ENCODE measurements around the gene DARS1.
"Not testable (repeated sequence)": the region's sequence is repeated elsewhere in the genome, so short reads cannot be mapped to it uniquely, and the experiment has no call there.

Gene DARS1

DNA sequence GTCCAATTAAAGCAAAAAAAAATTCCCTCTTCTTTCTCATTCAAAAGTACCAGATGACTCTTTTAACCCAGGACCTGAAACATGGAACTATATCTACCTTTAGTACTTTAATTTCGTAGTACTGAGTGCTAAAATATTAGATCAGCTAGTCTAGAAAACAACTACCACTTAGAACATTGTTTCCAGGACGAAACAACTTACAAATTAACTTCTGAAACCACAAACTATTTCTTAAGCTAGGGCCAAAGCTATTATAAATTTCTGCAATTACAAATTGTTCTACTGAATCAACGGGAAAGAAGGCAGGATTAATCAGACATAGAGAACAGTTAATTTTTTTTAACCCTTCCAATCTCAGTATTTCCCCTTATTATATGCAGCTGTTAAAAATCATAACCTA is 39.9 kb downstream of the DARS1 start:
- DNase-seq (ENCODE audit: low read depth, low spot score): no peak

- no peak for DNase-seq (ENCODE audit: low read depth, low spot score)
These were observed 40.8 kb downstream of the DARS1 start for GRCh38 chr2:135944625-135945024.

DNA sequence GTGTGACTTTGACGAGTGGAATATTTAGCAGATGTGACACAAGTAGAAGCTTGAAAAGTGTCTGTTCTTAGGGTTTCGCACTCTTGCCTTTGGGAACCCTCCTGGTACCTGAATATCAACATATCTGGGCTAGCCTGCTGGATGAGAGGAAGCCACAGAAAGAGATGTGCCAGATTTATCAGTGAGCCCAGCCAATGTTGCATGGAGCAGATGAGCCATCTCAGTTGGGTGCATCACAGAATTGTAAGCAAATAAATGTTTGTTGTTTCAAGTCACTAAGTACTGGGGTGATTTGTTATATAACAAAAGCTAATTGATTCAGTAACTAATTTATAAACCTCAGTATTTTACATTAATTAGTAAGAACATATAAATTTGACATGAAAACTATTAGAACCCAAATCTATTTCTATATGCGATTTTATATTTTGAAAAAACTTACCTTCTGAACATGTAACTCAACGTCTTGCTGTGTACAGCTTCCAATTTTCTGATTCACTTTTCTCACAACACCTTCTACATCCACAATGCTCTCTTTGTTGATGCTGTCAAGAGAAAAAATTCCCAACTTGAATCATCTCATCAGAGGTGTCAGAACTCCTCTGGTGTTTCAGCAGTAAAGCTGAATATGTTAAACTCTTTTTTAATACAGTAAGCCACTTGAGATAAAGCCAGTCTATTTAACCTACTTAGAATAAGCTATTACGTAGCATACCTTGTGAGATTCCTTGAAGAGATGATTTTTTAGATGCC is 42.3 kb downstream of the DARS1 start:
- no peak for DNase-seq (ENCODE audit: low read depth, low spot score)

DNA sequence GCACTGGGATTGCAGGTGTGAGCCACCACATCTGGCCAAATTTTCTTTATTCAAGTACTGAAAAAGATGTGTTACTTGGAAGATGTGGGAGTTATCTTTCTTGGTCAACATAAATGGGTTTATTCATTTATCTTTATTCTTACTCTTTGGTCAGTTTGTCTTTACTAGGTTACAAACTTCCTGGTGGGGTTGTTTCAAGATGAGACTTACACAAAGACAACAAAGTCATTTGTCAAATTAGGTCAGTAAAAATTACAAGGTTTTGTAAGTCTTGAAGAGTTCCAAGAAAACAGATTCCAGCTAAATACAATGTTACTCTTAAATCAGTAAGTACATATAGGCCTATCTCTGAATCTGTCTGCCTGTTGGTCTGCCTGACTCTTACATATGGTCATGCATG is 48.9 kb downstream of the DARS1 start:
- no peak for DNase-seq (ENCODE audit: low read depth, low spot score)

DNA sequence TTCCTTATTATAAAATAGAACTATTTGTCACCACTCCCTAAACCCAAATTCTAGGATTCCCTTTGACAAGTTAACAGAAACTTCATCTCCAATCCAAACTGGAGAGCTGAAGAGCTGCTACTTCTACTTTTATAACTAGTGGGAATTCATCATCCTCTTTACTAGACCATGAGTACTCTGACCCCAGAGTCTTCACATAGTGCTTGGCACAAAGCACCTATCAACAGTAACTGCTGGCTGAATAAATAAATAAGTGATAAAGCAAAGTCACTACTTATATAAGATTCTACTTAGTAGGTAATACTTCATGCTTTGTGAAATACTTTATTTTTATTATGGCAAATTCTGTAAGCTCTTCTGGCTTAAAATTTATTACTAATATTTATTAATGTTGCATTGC is 49.5 kb downstream of the DARS1 start:
- no peak for DNase-seq (ENCODE audit: low read depth, low spot score)

GRCh38 chr2:135931776-135932443 is 53.5 kb downstream of the DARS1 start:
- no peak for DNase-seq (ENCODE audit: low read depth, low spot score)

- no peak for DNase-seq (ENCODE audit: low read depth, low spot score)
These were observed 58.8 kb downstream of the DARS1 start for GRCh38 chr2:135926605-135927004.

- no peak for DNase-seq (ENCODE audit: low read depth, low spot score)
These were observed 59.9 kb downstream of the DARS1 start for GRCh38 chr2:135925571-135925970.

DNA sequence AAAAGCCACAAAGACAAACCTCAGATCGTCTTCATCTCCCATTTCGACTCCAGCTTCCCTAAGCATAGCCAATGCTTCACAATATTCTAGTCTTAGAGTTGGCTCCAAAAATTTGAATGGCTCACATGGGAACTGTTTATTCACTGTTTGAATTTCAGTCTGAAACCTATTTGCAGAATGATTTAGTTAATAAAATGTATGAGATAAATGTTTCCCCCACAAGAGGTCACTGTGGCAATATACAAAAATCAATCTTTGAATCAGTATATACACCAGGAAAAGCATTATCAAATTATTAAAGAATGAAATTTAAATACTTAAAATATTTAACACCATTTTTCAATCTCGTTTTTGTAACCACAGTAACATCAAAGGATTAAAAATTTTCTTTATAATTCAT is 69.2 kb downstream of the DARS1 start:
- no peak for DNase-seq (ENCODE audit: low read depth, low spot score)

DNA sequence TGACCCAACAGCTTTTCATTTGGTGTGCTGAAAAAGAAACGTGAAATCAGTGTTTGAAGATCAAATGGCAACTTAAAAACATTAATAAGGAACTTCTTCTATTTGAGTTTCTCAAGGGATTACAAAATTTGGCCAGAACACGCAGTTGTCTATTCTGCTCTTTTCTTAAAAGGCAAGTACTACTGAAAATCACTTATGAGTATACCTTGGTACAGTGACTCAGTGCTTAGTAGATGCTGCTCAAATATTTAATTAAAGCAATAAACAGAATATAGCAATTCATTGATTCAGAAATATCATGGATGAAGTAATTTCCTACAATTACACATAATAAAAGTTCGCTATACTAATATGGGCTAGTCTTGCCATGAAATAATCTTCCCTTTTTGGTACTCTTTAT is 70.9 kb downstream of the DARS1 start:
- no peak for DNase-seq (ENCODE audit: low read depth, low spot score)

- DNase-seq (ENCODE audit: low read depth, low spot score): no peak
These were observed 71.6 kb downstream of the DARS1 start for GRCh38 chr2:135913727-135914365.

DNA sequence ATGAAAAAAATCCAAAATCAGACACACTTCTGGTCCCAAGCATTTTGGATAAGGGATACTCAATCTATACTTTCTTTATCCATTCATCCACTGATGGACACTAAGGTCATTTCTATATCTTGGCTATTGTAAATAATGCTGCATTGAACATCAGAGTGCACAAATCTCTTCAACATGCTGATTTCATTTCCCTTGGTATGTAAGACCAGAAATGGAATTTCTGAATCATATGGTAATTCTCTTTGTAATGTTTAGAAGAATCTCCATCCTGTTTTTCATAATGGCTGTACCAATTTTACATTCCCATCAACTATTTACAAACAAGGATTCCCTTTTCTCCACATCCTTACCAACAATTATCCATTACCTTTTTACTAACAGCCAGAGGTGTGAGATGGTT is 75.5 kb downstream of the DARS1 start:
- DNase-seq (ENCODE audit: low read depth, low spot score): no peak

DNA sequence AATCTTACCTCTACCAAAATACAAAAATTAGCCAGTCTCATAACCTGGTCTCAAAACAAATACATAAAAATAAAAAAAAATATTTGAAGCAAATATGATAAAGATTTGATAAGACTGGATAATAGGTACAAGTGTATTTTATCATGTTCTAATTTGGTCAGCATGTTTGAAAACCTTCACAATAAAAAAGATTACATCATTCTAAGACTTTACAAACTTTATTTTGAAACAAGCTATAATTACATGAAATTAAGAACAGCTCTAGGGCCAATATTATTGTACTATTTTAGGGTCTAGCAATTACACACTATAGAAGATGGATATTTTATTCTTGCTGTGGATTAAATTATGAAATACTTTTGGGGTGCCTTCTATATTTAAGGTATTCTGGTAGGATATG is 79.7 kb downstream of the DARS1 start:
- no peak for DNase-seq (ENCODE audit: low read depth, low spot score)

GRCh38 chr2:135904341-135904989 is 81.0 kb downstream of the DARS1 start:
- DNase-seq (ENCODE audit: low read depth, low spot score): no peak

DNA sequence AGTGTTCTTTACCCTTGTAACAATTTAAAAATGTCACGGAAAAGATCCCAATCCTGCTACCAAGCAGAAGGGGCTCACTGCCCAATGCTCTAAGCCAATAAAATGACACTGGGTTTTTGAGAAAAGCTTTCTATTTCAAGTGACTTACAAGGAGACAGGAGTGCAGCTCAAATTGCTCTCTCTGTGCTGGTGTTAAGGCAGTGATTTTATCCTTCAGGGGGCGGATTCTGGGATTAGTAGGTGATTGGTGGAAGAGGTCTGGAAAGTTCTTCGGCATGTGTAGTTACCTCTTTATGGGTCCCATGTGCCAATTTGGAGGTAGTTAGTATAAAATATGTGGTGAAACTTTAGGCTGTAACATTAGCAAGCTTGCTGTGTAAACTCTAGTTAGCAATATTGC is 81.8 kb downstream of the DARS1 start:
- no peak for DNase-seq (ENCODE audit: low read depth, low spot score)

DNA sequence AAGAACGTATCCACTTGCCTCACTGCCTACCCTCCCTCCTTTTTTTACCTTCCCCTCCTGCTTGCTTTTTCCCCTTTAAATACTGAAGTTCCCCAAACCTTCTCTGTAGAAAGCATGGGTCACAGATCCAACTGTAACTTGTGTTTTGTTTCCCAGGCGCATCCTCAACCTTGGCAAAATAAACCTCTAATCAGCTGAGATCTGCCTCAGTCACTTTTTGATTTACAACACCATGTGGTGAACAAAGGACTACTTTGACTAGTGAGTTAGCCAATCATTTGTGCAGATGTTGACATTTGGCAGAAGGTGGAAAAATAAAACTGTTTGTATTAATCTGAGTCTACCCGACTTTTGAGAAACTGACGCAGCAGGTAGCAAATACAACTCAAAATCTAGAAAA is 85.9 kb downstream of the DARS1 start:
- no peak for DNase-seq (ENCODE audit: low read depth, low spot score)

DNA sequence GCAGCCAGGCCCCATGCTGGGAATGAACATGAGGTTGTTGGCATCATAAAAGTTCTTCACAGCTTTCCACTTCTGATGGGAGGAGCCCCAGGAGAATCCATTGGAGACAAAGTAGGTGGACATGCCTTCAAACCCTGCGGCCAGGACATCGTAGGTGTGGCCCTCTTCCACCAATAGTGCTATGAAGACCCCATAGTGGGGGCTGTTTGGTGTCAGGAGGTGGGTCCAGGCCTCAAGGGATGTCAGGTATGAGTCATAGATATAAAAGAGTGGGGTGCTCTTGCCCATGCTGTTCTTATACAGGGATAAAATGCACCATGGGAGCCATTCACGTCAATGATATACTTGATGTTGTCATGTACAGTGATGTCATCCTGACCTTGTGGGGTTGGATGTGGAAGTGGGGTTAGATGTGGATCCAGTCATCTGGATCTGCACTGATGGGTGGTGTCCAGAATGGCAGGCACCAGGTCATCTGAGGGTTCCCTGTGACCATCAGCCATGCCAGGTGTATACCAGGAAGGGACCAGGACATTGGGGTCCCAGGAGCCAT is 87.1 kb downstream of the DARS1 start:
- no peak for DNase-seq (ENCODE audit: low read depth, low spot score)

DNA sequence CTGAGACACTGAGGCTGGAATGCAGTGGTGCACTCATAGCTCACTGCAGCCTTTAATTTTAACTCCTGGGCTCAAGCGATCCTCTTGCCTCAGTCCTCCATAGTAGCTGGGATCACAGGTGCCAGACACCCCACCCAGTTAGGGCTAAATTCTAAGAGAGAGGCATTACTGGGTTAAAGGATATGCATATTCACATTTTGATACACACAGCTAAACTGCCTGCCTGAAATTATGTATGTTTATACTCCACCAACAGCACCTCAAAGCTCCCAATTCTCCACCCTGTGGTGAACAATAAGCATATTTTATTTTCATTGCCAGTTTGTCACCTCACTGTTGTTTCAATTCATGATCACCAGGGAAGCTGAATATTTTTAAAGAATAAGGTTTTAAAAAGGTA is 90.5 kb downstream of the DARS1 start:
- DNase-seq (ENCODE audit: low read depth, low spot score): no peak

DNA sequence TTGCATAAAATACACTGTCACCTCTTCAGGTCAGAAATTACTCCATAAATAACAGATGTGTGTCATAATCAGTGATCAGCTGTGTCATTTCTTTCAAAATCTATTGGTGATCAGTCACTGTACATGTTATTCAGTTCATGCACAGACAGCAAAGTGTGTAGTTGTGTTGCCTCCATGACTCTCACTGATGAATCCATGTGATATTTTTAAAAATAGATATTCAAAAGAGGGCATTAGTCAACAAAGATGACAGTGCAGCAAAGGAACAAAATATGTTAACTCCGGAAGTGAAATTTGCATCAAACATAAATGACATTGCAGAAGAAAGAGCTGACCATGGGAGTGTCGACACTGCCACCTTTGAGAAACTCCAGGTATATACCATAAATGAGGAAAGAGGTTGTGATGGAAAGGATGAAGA is 92.0 kb downstream of the DARS1 start:
- DNase-seq (ENCODE audit: low read depth, low spot score): no peak

- no peak for DNase-seq (ENCODE audit: low read depth, low spot score)
These were observed 94.6 kb downstream of the DARS1 start for GRCh38 chr2:135890835-135891234.

DNA sequence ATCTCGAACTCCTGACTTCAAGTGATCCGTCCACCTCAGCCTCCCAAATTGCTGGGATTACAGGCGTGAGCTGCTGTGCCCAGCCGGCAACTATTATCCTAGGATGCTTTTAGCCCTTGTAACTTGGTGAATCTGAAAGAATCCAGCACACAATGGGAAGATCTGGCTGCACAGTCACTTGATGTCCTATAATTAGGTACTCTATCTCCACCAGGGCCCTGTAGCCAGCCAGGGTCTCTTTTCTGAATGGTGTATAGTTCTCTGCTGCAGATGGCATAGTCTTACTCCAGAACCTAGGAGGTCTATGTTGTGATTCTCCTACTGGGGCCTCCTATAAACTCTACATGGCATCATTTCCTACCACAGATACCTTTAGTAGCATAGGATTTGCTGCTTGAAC is 95.3 kb downstream of the DARS1 start:
- DNase-seq (ENCODE audit: low read depth, low spot score): no peak

- not testable (repeated sequence) for DNase-seq (ENCODE audit: low read depth, low spot score)
These were observed 96.8 kb downstream of the DARS1 start for GRCh38 chr2:135888587-135888986.
